HAP-1 (cell line): ENCODE results near the gene CARMIL3.
A peak's percentile ranks its signal among the peaks of the same experiment; 100 is the strongest.
"Not testable (repeated sequence)": the region's sequence is repeated elsewhere in the genome, so short reads cannot be mapped to it uniquely, and the experiment has no call there.

ENCODE experiments used
- DNase-seq, 2 experiments: peaks; one replicate each; pipeline ENCODE4 v3.0.0-alpha.2; 2016 to 2020; ENCODE audit warnings: low spot score in 2 of 2
- H3K27me3 ChIP-seq: fragments of 250-450 bp; sonication (Bioruptor Pico); 2 replicates; pipeline ENCODE4 v1.5.1; 2020; ENCODE audit warnings: low read depth, mild to moderate bottlenecking, moderate library complexity
- H3K36me3 ChIP-seq: fragments of 250-450 bp; sonication (Bioruptor Pico); replicated peaks from 2 replicates; pipeline ENCODE4 v1.5.1; 2020; ENCODE audit warnings: mild to moderate bottlenecking
- H3K4me1 ChIP-seq: fragments of 250-450 bp; sonication (Bioruptor Pico); 2 replicates; pipeline ENCODE4 v1.5.1; 2020; ENCODE audit warnings: mild to moderate bottlenecking
- H3K4me3 ChIP-seq: fragments of 250-450 bp; sonication (Bioruptor Pico); 2 replicates; pipeline ENCODE4 v1.5.1; 2020; ENCODE audit warnings: mild to moderate bottlenecking, moderate library complexity
- H3K9me3 ChIP-seq: fragments of 250-450 bp; sonication (Bioruptor Pico); 2 replicates; pipeline ENCODE4 v1.5.1; 2020; ENCODE audit warnings: mild to moderate bottlenecking, moderate library complexity
- in situ Hi-C: fragments of 300-500 bp; cut with MboI; formaldehyde crosslinking; loops from 3 replicates; pipeline ENCODE4 v1.14.3; 2020; ENCODE audit warnings: low sequenced_read_pairs, inconsistent platforms, mixed read lengths

CARMIL3 gene

DNA sequence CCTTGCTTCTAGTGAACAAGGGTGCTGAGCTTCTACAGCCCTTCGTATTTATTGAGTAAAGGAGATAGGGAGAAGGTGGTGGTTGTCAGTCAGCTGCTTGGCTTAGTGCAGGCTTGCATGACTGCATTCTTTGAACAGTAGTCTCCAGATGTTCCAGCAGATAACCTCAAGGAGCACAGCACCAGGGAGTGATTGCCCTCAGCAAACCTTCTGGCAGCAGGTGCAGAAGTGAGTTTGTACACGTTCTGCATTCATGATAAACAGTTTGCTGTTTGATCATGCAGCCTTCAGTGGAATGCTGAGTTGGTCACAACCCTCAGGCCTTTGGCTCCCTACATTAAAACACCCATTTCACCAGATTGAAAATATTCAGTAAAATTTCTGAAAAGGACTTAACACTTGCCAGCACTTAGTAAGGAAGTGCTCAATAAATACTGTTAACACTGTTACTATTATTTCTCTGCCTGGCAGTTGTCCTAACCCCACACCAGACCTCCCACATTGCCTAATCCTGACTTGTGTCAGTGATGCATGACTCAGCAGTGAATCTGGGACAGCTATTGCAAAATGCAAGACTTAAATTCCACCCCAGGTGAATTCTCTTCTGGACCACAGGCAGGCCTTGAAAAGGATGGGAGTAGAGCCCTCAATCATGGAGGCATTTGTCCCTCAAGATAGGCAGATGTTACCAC is 18.9 kb upstream of the CARMIL3 start:
- no peak for DNase-seq
- no peaks in the 10 kb centered on the region for H3K9me3 ChIP-seq
- H3K4me1 ChIP-seq: no peaks in the 10 kb centered on the region; the same call in 1 of the 2 replicates
- H3K27me3 ChIP-seq: no peaks in the 10 kb centered on the region
- in situ Hi-C loops: no loop called here
- no peaks in the 10 kb centered on the region for H3K36me3 ChIP-seq
- H3K4me3 ChIP-seq: no peak overlapping the region

DNA sequence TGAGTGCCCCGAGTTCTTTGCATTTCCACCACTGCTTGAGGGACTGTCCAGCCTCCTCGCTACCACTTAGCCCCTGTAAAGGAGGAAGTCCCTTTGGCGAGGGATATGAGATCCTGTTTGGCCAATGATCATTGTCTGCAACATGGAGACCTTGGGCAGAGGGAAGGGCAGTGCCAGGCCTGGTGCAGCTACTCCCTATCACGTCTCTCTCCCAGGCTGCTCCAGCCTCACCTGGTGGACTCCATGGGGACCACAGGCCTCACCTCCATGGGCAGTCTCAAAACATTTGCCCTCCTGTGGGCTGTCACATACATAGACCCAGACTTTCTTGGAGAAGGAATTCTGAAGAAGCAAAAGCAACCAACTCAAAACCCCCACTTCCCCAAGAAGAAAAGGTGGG is 16.0 kb upstream of the CARMIL3 start:
- in situ Hi-C loops, H3K9me3 ChIP-seq, H3K36me3 ChIP-seq, H3K4me1 ChIP-seq, H3K27me3 ChIP-seq, DNase-seq: not testable (repeated sequence)
- peak overlapping the region; percentile 40 for H3K4me3 ChIP-seq

DNA sequence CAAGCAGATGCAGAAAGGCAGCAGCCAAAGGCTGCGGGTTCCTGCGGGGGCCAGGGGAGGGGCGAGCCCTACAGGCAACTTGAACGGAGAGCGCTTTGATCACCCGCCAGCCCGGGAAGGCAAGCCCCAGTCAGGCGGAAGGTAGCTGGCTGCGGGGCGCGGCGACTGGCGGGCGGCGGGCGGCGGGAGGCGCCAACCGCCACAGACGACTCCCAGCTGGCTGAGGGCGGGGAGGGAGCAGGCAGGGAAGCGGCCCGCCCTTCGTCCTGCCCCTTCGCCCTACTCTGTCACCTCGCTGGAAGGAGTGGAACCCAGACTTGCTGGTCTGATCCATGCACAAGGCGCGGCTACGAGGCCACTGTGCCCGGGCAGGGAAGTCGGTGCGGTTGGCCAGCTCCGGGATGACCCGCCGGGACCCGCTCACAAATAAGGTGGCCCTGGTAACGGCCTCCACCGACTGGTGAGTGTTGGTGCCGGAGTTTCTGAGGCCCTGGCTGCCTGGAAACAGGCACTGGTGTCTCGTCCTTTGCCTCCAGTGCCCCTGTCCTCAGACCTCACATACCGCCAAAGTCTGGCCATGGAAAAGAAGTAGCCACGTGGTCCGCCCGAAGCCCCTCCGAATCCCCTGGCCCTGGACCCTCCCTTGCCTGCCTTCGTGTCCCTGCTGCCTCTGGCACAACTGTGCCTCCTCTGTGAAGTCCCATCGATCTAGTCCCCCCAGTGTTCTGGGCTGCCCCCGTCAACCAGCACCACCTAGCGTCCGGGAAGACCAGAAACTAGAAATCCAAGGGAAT is 15.4 kb upstream of the CARMIL3 start:
- peak; percentile 63 to 86 for DNase-seq
- peak overlapping the region; percentile 40 for H3K4me3 ChIP-seq
- no peaks in the 10 kb centered on the region; the same call in 1 of the 2 replicates for H3K4me1 ChIP-seq
- no peaks in the 10 kb centered on the region for H3K27me3 ChIP-seq
- no peaks in the 10 kb centered on the region for H3K9me3 ChIP-seq
- in situ Hi-C loops: no loop called here
- H3K36me3 ChIP-seq: no peaks in the 10 kb centered on the region

DNA sequence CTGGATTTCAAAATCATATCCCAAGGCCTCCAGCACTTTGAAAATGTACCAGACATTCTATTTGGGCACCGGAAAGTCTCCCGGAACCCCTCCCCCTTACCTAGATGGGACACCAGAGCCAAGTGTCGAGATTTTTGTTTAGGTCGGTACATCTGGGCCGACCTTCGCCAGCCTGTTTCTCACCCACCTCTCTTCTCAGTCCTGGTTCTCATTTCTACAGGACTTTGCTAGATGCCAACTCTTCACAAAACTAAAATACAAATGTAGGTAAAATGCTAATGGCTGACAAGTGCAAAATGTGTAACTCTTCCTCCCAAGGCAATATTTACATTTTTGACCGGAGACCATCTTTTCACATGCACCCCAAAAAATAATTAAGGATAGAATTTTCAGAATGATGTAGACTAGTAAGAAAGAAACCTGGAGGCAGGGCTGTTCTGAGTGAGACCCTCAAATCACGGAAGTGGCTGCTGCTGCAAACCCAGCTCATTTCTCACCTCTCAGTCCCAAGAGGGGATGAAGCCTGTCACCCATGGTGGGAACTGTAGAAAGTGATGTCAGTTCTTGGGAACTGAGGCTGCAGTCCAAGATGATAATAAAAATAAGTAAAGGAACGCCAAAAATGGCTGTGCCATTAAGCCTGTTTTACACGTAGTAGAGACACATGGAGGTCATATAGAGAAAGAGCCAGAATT is 14.7 kb upstream of the CARMIL3 start:
- DNase-seq: not testable (repeated sequence)
- peak overlapping the region; percentile 40 for H3K4me3 ChIP-seq

DNA sequence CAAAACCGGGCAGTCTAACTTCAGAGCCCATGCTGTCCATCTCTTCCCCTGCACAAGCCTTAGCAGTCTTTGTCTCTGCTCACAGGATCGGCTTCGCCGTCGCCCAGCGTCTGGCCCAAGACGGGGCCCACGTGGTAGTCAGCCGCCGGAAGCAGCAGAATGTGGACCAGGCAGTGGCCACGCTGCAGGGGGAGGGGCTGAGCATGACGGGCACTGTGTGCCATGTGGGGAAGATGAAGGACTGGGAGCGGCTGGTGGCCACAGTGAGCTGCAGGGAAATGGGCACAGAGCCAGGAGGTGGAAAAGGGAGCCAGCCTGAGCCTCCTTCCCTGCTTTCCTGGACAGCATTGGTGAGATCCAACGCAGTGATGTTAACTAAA is 14.2 kb upstream of the CARMIL3 start:
- in situ Hi-C loops: no loop called here

More for the DNA sequence above, 14.7 kb upstream of the CARMIL3 start:
- H3K36me3 ChIP-seq, H3K4me1 ChIP-seq, H3K9me3 ChIP-seq, in situ Hi-C loops, H3K27me3 ChIP-seq: not testable (repeated sequence)

DNA sequence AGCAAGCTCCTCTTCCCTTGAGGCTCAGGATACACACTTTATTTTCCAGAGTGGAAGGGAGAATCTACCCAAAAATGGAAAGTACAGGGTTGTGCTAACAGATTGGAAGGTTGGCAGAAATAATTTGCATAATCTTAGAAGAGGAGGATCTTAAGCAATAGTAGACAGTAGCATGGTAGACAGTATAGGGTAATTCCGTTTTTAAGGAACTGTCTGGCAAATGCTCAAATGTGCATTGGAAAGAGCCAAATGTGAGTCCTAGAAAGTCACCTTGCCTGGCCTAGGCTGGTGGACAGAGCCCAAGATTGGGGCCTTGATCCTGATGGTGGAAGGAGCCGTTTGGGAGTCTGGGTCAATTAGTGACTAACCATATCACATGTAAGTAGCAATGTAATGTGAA is 13.1 kb upstream of the CARMIL3 start:
- Histone ChIP-seq H3K36me3 (no peaks in the 10 kb centered on the region), H3K27me3 (no peaks in the 10 kb centered on the region), H3K4me3 (no peak overlapping the region), H3K9me3 (no peaks in the 10 kb centered on the region), H3K4me1 (no peaks in the 10 kb centered on the region; the same call in 1 of the 2 replicates)
- no peak for DNase-seq
- in situ Hi-C loops: no loop called here

More for the DNA sequence above, 14.2 kb upstream of the CARMIL3 start:
- DNase-seq: no peak
- no peak overlapping the region for H3K4me3 ChIP-seq
- no peaks in the 10 kb centered on the region; the same call in 1 of the 2 replicates for H3K4me1 ChIP-seq
- no peaks in the 10 kb centered on the region for H3K27me3 ChIP-seq
- H3K9me3 ChIP-seq: no peaks in the 10 kb centered on the region
- no peaks in the 10 kb centered on the region for H3K36me3 ChIP-seq

DNA sequence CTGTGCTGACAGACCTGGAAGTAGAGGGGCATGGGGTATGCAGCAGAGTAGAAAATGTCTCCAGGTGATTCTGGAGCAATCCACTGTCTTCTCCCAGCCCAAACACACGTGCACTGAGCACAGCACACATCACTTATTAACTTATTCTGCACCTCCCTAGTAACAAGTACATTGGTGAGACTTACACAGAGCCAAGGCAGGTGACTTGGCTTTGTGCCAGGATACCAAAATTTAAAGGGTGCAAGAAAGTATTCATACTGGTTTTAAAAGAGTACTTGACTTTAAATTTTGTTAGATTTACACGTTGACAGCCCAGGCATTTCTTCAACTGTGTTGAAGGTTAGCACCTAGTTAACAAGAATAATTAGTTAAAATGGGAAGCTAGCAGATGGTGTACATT is 11.1 kb upstream of the CARMIL3 start:
- peaks cover 5% of the 10 kb centered on the region for H3K27me3 ChIP-seq
- no peaks in the 10 kb centered on the region; the same call in 1 of the 2 replicates for H3K4me1 ChIP-seq
- no peak overlapping the region for H3K4me3 ChIP-seq
- no peaks in the 10 kb centered on the region for H3K36me3 ChIP-seq
- DNase-seq: no peak
- in situ Hi-C loops: no loop called here
- no peaks in the 10 kb centered on the region for H3K9me3 ChIP-seq

DNA sequence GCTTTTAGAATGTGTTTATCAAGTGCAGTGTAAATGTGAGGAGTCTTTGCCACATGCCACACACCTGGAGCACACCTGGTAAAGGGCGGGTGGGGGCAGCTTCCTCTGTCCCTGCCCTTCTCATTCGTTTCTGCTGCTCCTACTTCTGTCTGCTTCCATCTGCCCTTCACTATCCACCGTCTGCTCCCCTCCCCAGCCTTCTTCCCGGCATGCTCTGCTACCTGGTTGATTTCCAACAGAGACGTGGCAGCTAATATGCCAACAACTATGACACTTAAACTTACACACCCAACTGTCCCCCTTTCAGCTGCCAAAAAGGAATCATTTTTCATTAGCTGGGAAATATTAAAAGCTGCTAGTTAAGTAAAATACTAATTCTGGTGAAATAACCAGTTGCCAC is 9.1 kb upstream of the CARMIL3 start:
- in situ Hi-C loops: no loop called here
- Histone ChIP-seq H3K4me1 (no peaks in the 10 kb centered on the region), H3K36me3 (no peaks in the 10 kb centered on the region), H3K4me3 (no peak overlapping the region), H3K9me3 (no peaks in the 10 kb centered on the region), H3K27me3 (peaks cover 16% of the 10 kb centered on the region)
- DNase-seq: no peak

DNA sequence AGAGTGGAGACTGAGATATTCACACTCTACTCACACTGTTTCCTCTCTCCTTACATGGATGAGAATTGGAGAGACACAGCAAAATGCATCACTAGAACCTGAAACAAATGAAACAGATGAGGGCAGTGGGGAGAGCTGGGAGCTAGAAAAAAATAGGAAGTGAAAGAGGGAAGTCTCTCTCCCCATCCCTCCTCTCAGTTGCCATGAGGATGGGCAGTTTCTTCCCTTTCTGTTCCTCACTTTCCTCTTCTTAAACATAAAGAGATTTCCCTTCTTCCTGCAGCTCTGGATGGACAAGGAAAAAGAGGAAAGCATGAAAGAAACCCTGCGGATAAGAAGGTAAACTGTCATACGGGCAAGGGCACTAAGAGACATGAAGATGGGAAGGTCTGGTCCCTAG is 2.8 kb upstream of the CARMIL3 start:
- H3K9me3 ChIP-seq, in situ Hi-C loops, H3K4me1 ChIP-seq, H3K4me3 ChIP-seq, DNase-seq, H3K36me3 ChIP-seq: not testable (repeated sequence)
- H3K27me3 ChIP-seq: peaks cover 16% of the 10 kb centered on the region

DNA sequence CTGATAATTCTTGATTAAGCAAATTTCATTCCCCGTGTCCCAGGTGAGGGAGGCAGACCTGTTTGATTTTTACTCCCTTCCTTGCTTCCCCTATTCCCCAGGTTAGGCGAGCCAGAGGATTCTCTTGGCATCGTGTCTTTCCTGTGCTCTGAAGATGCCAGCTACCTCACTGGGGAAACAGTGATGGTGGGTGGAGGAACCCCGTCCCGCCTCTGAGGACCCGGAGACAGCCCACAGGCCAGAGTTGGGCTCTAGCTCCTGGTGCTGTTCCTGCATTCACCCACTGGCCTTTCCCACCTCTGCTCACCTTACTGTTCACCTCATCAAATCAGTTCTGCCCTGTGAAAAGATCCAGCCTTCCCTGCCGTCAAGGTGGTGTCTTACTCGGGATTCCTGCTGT is 1.1 kb upstream of the CARMIL3 start:
- H3K9me3 ChIP-seq, H3K4me1 ChIP-seq, in situ Hi-C loops, H3K36me3 ChIP-seq, DNase-seq, H3K27me3 ChIP-seq, H3K4me3 ChIP-seq: not testable (repeated sequence)

DNA sequence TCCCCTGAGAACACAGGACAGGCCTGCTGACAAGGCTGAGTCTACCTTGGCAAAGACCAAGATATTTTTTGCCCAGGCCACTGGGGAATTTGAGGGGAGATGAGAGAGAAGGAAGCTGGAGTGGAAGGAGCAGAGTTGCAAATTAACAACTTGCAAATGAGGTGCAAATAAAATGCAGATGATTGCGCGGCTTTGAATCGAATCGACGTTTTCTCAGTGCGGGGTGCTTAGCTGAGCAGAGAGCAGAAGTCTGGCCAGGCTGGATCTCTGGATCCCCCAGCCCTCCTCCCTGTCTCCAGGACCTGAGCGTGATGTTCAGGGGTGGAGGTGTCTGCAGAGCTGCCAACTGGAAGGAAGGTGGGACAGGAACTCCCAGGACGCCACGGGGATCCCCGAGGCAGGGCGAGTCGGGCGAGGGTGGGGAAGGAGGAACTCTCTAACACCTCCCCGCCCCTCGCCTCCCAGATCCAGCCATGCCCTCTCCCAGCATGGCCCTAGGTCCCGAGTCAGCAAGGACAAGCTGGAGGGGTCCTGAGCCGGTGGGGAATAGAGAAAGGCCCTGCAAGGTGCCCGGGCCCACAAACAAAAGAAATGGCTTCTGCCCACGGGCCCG is 527 bp upstream of the CARMIL3 start:
- Histone ChIP-seq H3K27me3 (peaks cover 5% of the 10 kb centered on the region; the same call in 1 of the 2 replicates), H3K4me3 (peak overlapping the region; percentile 49), H3K9me3 (no peaks in the 10 kb centered on the region), H3K36me3 (no peaks in the 10 kb centered on the region), H3K4me1 (no peaks in the 10 kb centered on the region; the same call in 1 of the 2 replicates)
- in situ Hi-C loops: no loop called here
- DNase-seq: no peak

DNA sequence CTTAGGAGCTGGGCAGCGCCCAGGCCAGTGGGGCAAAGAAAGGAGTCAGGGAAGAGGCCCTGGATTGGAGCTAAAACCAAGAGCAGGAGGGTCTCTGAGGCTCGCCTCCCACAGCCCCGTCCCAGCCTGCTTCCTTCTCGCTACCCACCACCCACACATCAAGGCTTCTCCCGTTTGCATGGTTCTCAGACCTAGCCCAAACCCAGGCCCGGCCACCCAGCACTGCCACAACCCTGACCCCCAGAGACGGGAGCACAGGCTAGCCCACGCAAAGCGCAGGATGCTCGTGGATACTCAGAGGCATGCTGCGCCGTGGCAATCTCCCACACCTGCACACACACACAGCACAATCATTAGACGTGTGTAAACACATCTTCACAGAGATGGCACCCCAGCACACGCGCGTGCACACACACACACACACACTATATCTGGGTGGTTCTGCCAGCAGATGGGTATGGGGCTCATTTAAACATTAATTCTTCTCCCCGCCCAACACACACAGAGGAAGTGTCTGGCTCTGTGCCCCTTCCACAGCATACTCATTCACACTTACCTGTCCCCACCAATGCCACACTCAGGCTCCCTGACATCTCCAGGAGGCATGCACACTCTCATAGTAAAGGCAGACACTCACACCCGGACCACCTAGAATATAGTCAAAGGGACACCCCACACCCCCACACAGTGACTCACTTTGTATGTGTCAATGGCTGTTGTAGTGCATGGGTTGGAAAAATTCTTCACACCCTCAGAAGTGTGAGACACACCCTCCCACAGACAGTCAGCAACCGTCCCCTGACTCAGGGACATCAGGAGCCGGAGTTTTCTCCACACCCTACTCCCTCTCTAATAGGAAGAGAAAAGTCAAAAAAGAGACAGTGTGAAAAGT is 1.1 kb downstream of the CARMIL3 start:
- Histone ChIP-seq H3K36me3 (no peaks in the 10 kb centered on the region), H3K4me1 (no peaks in the 10 kb centered on the region; the same call in 1 of the 2 replicates), H3K4me3 (peak overlapping the region; percentile 49), H3K9me3 (no peaks in the 10 kb centered on the region), H3K27me3 (no peaks in the 10 kb centered on the region)
- no peak for DNase-seq
- in situ Hi-C loops: no loop called here
